BLaER1 treated with 17β-estradiol and CSF1 and Interleukin-3, amounts not matched to agents 10 nM and 100 nM (cell line): ENCODE results near the gene OR51V1.

Experiments used
- H3K27ac ChIP-seq, 11 experiments: shearing (Covaris generic); formaldehyde crosslinking; 2 replicates each; pipeline ENCODE4 v1.8.1; 2022
- H3K27me3 ChIP-seq, 11 experiments: shearing (Covaris generic); formaldehyde crosslinking; 2 replicates each; pipeline ENCODE4 v1.8.1; 2022
- H3K36me3 ChIP-seq, 11 experiments: shearing (Covaris generic); formaldehyde crosslinking; 2 replicates each; pipeline ENCODE4 v1.8.1; 2022
- H3K4me1 ChIP-seq, 10 experiments: shearing (Covaris generic); formaldehyde crosslinking; 2 replicates each; pipeline ENCODE4 v1.8.1; 2022
- H3K4me2 ChIP-seq, 11 experiments: shearing (Covaris generic); formaldehyde crosslinking; 2 replicates each; pipeline ENCODE4 v1.8.1; 2022
- H3K4me3 ChIP-seq, 10 experiments: shearing (Covaris generic); formaldehyde crosslinking; 2 replicates each; pipeline ENCODE4 v1.8.1; 2022
- H3K9ac ChIP-seq, 11 experiments: shearing (Covaris generic); formaldehyde crosslinking; 2 replicates each; pipeline ENCODE4 v1.8.1; 2022
- H3K9me3 ChIP-seq, 11 experiments: shearing (Covaris generic); formaldehyde crosslinking; replicated peaks in 1 of 11; 2 replicates each; pipeline ENCODE4 v1.8.1; 2022
- H4K20me1 ChIP-seq, 11 experiments: shearing (Covaris generic); formaldehyde crosslinking; 2 replicates each; pipeline ENCODE4 v1.8.1; 2022
- Cebpa-rat ChIP-seq, 11 experiments: shearing (Covaris generic); IDR thresholded peaks; 2 replicates each; pipeline ENCODE4 v1.8.1; 2022

Gene OR51V1

GRCh38 chr11:5242208-5242607 is 41.7 kb upstream of the OR51V1 start:
- H3K27ac ChIP-seq: no peak overlapping the region
- H3K9me3 ChIP-seq: no peaks in the 10 kb centered on the region
- no peak for TF ChIP-seq Cebpa-rat (IDR thresholded peaks at IDR 0.05)
- peak overlapping the region in 1 of 11 experiments; percentile 7; a peak in 1 of 22 replicates for H3K4me2 ChIP-seq
- no peak overlapping the region for H3K4me3 ChIP-seq
- no peaks in the 10 kb centered on the region for H4K20me1 ChIP-seq
- H3K4me1 ChIP-seq: peaks cover 0 to 16% (median 0%) of the 10 kb centered on the region in 10 experiments; a peak in 4 of 20 replicates
- H3K36me3 ChIP-seq: no peaks in the 10 kb centered on the region
- H3K27me3 ChIP-seq: no peaks in the 10 kb centered on the region
- H3K9ac ChIP-seq: no peak overlapping the region

GRCh38 chr11:5241458-5241857 is 41.0 kb upstream of the OR51V1 start:
- Histone ChIP-seq H3K9me3 (no peaks in the 10 kb centered on the region), H3K27ac (no peak overlapping the region), H3K36me3 (no peaks in the 10 kb centered on the region), H3K9ac (no peak overlapping the region), H3K4me2 (0 out of 22 replicates have a peak overlapping the region, but pooled peaks of 1 of the 11 experiments have one; percentile 7), H3K27me3 (no peaks in the 10 kb centered on the region), H3K4me1 (peaks cover 0 to 16% (median 0%) of the 10 kb centered on the region in 10 experiments; a peak in 4 of 20 replicates), H4K20me1 (no peaks in the 10 kb centered on the region), H3K4me3 (no peak overlapping the region)
- TF ChIP-seq Cebpa-rat (IDR thresholded peaks at IDR 0.05): no peak

- no peaks in the 10 kb centered on the region for H3K9me3 ChIP-seq
These were observed 40.0 kb upstream of the OR51V1 start for GRCh38 chr11:5240458-5240857.

GRCh38 chr11:5240056-5240455 is 39.6 kb upstream of the OR51V1 start:
- H3K9me3 ChIP-seq: no peaks in the 10 kb centered on the region
- H3K4me2 ChIP-seq: no peak overlapping the region
- H3K4me3 ChIP-seq: no peak overlapping the region
- H3K27ac ChIP-seq: no peak overlapping the region
- no peaks in the 10 kb centered on the region for H4K20me1 ChIP-seq
- peaks cover 0 to 16% (median 0%) of the 10 kb centered on the region in 10 experiments; a peak in 5 of 20 replicates for H3K4me1 ChIP-seq
- no peak overlapping the region for H3K9ac ChIP-seq
- no peak for TF ChIP-seq Cebpa-rat (IDR thresholded peaks at IDR 0.05)
- H3K36me3 ChIP-seq: no peaks in the 10 kb centered on the region
- no peaks in the 10 kb centered on the region for H3K27me3 ChIP-seq

More at GRCh38 chr11:5240458-5240857, 40.0 kb upstream of the OR51V1 start:
- TF ChIP-seq Cebpa-rat (IDR thresholded peaks at IDR 0.05): no peak
- no peak overlapping the region for H3K27ac ChIP-seq
- H4K20me1 ChIP-seq: no peaks in the 10 kb centered on the region
- no peaks in the 10 kb centered on the region for H3K27me3 ChIP-seq
- no peak overlapping the region for H3K4me2 ChIP-seq
- H3K36me3 ChIP-seq: no peaks in the 10 kb centered on the region
- peaks cover 0 to 16% (median 0%) of the 10 kb centered on the region in 10 experiments; a peak in 4 of 20 replicates for H3K4me1 ChIP-seq
- H3K4me3 ChIP-seq: no peak overlapping the region
- no peak overlapping the region for H3K9ac ChIP-seq

DNA sequence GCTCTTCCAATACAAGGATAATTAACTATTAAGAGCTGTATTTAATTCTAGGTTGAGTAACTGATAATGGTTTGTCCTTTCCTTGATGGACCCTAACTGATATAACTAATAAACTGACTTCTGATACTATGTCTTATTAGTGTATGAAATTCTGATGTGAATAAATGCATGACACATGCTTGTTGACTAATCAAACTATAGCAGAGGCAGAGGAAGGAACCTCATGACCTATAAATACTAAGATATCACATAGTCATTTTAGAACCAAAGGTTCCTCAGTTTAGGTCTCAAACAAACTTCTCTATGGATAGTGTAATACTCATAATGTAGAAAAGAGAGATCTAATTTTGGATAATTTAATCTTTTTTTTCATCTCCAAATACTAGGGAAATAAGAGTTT is 38.6 kb upstream of the OR51V1 start:
- peaks cover 7 to 23% (median 8%) of the 10 kb centered on the region in 10 experiments for H3K4me1 ChIP-seq
- peak overlapping the region in 1 of 11 experiments; percentile 19; a peak in 2 of 22 replicates for H3K4me2 ChIP-seq
- no peak for TF ChIP-seq Cebpa-rat (IDR thresholded peaks at IDR 0.05)
- no peaks in the 10 kb centered on the region for H3K9me3 ChIP-seq
- no peak overlapping the region for H3K9ac ChIP-seq
- H3K4me3 ChIP-seq: no peak overlapping the region
- H3K27ac ChIP-seq: no peak overlapping the region
- H3K27me3 ChIP-seq: no peaks in the 10 kb centered on the region
- H3K36me3 ChIP-seq: no peaks in the 10 kb centered on the region
- H4K20me1 ChIP-seq: no peaks in the 10 kb centered on the region

- Histone ChIP-seq H3K9ac (no peak overlapping the region), H3K4me2 (peak overlapping the region in 2 of 11 experiments; percentile 19 to 55; a peak in 3 of 22 replicates), H4K20me1 (no peaks in the 10 kb centered on the region), H3K4me1 (peaks cover 10 to 27% (median 11%) of the 10 kb centered on the region in 10 experiments), H3K27me3 (no peaks in the 10 kb centered on the region), H3K27ac (no peak overlapping the region), H3K9me3 (no peaks in the 10 kb centered on the region), H3K4me3 (no peak overlapping the region), H3K36me3 (no peaks in the 10 kb centered on the region)
- TF ChIP-seq Cebpa-rat (IDR thresholded peaks at IDR 0.05): no peak
These were observed 38.0 kb upstream of the OR51V1 start for GRCh38 chr11:5238486-5238885.

- Histone ChIP-seq H4K20me1 (no peaks in the 10 kb centered on the region), H3K4me3 (no peak overlapping the region), H3K4me2 (no peak overlapping the region), H3K4me1 (peaks cover 10 to 33% (median 11%) of the 10 kb centered on the region in 10 experiments), H3K9me3 (no peaks in the 10 kb centered on the region), H3K27ac (no peak overlapping the region), H3K27me3 (no peaks in the 10 kb centered on the region), H3K36me3 (no peaks in the 10 kb centered on the region), H3K9ac (no peak overlapping the region)
- no peak for TF ChIP-seq Cebpa-rat (IDR thresholded peaks at IDR 0.05)
These were observed 36.9 kb upstream of the OR51V1 start for GRCh38 chr11:5237420-5237819.

GRCh38 chr11:5235364-5236095 is 35.0 kb upstream of the OR51V1 start:
- Histone ChIP-seq H3K27ac (no peak overlapping the region), H3K27me3 (no peaks in the 10 kb centered on the region), H4K20me1 (no peaks in the 10 kb centered on the region), H3K9me3 (no peaks in the 10 kb centered on the region), H3K4me2 (no peak overlapping the region), H3K9ac (no peak overlapping the region), H3K36me3 (no peaks in the 10 kb centered on the region), H3K4me1 (peaks cover 10 to 41% (median 11%) of the 10 kb centered on the region in 10 experiments), H3K4me3 (no peak overlapping the region)
- TF ChIP-seq Cebpa-rat (IDR thresholded peaks at IDR 0.05): no peak

DNA sequence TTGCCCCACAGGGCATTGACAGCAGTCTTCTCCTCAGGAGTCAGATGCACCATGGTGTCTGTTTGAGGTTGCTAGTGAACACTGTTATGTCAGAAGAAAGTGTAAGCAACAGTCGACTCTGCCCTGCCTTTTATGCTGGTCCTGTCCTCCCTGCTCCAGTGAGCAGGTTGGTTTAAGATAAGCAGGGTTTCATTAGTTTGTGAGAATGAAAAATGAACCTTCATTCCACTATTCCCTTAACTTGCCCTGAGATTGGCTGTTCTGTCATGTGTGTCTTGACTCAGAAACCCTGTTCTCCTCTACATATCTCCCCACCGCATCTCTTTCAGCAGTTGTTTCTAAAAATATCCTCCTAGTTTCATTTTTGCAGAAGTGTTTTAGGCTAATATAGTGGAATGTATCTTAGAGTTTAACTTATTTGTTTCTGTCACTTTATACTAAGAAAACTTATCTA is 33.9 kb upstream of the OR51V1 start, which contains the start of gene HBD:
Gene HBD, minus strand, starts transcription at position 103 of the 454 bp plus-strand sequence. Its CDS starts 50 bp downstream, at position 53.
- no peaks in the 10 kb centered on the region for H3K27me3 ChIP-seq
- H3K27ac ChIP-seq: 0 out of 22 replicates have a peak within 1 kb of the TSS, but pooled peaks of 1 of the 11 experiments have one; percentile 13
- peaks cover 10 to 41% (median 11%) of the 10 kb centered on the region in 10 experiments for H3K4me1 ChIP-seq
- no peaks in the 10 kb centered on the region for H3K36me3 ChIP-seq
- no peaks in the 10 kb centered on the region for H3K9me3 ChIP-seq
- no peak for TF ChIP-seq Cebpa-rat (IDR thresholded peaks at IDR 0.05)
- no peak within 1 kb of the TSS for H3K4me3 ChIP-seq
- peak within 1 kb of the TSS; percentile 40 to 80 (median 62) for H3K4me2 ChIP-seq
- H3K9ac ChIP-seq: no peak within 1 kb of the TSS
- no peaks in the 10 kb centered on the region for H4K20me1 ChIP-seq
